Measurements from ENCODE around the gene ADRM1. TPM values are rescaled to one million over a fixed set of nuclear protein-coding genes. Genes with fewer than 3 reads are reported as not detected.
A peak's percentile ranks its signal among the peaks of the same experiment; 100 is the strongest.

ADRM1 gene
- total and polyA plus RNA-seq, 10 of the 15 experiments (the other 5 are each of a cell fraction or from before 2014, with no cell fraction given), result 3.4 to 213 (median 95.9) TPM

- intact Hi-C loops (cut with micrococcal nuclease; ENCODE audit: unreplicated experiment), result no loop called here
- Histone ChIP-seq H2AFZ (ENCODE audit: control insufficient read depth, low read depth, low read length) (no peak overlapping the region), H3K4me1 (ENCODE audit: control insufficient read depth, insufficient read depth, low read length) (no peaks in the 10 kb centered on the region), H3K27ac (ENCODE audit: control insufficient read depth, insufficient read depth) (no peak overlapping the region), H3K9me3 (replicated peaks; ENCODE audit: control insufficient read depth, insufficient read depth, low read length) (no peaks in the 10 kb centered on the region; the same call in 2 of the 3 replicates), H3K9ac (ENCODE audit: control insufficient read depth, insufficient read depth, low read length) (no peak overlapping the region), H3K4me3 (no peak overlapping the region), H3K79me2 (ENCODE audit: control insufficient read depth, insufficient read depth, low read length) (no peaks in the 10 kb centered on the region), H3K36me3 (ENCODE audit: control insufficient read depth in 2 of 2, insufficient read depth in 2 of 2, low read length in 1 of 2) (peaks cover 9 to 14% of the 10 kb centered on the region in 2 experiments; a peak in 3 of 4 replicates), H4K20me1 (ENCODE audit: control insufficient read depth, insufficient read depth) (no peaks in the 10 kb centered on the region), H3K27me3 (replicated peaks in 1 of 2; ENCODE audit: control insufficient read depth in 2 of 2, insufficient read depth in 2 of 2, low read length in 1 of 2) (no peaks in the 10 kb centered on the region), H3K4me2 (ENCODE audit: control insufficient read depth, insufficient read depth) (no peak overlapping the region)
- ChIA-PET SMC1A (ENCODE audit: uncharacterized antibody, unreplicated experiment) (no interaction called here), CTCF (interaction anchor here (1.0 kb wide), 1 partner anchor 124 kb away, joined by 3 read pairs; no protein-coding TSS in a partner anchor), POLR2A (no interaction called here), RAD21 (ENCODE audit: unreplicated experiment) (no interaction called here)
- TF ChIP-seq ELK1 (IDR thresholded peaks at IDR 0.05; ENCODE audit: low read depth, low read length), result no peak
- TF ChIP-seq SP1 (IDR thresholded peaks at IDR 0.05; ENCODE audit: low read depth, low read length), result peak; percentile 49
- no peak for TF ChIP-seq GABPA (IDR thresholded peaks at IDR 0.05; ENCODE audit: low read depth)
- TF ChIP-seq BCLAF1 (IDR thresholded peaks at IDR 0.05), result no peak
- TF ChIP-seq NFYB (IDR thresholded peaks at IDR 0.05; ENCODE audit: insufficient read depth, low read depth, low read length), result peak; percentile 77
- TF ChIP-seq NR2C2 (IDR thresholded peaks at IDR 0.05; ENCODE audit: borderline replicate concordance, control insufficient read depth, insufficient read length, low read depth), result no peak
- TF ChIP-seq FOS (IDR thresholded peaks at IDR 0.05; ENCODE audit: borderline replicate concordance, extremely low read depth, insufficient read length), result peak; percentile 14
- TF ChIP-seq ASH2L (IDR thresholded peaks at IDR 0.05; ENCODE audit: borderline replicate concordance, low read depth), result no peak
- TF ChIP-seq STAT1 (conservative IDR thresholded peaks at IDR 0.05), result no peak
- no peak for TF ChIP-seq CBX5 (IDR thresholded peaks at IDR 0.05; ENCODE audit: low read depth)
- no TSS peak for BruUV-seq (replicated peaks)
- DNase-seq (ENCODE audit: low read depth, low spot score) (no peak), ATAC-seq (no peak), FAIRE-seq (no peak)
- in situ Hi-C loops (cut with MboI), result no loop called here
- WGBS (ENCODE audit: insufficient coverage, insufficient replicate concordance, low lambda C conversion rate, missing lambda C conversion rate), result 83% methylated on average over 10 of the region's 10 CpGs
These were observed 36.5 kb upstream of the ADRM1 start for GRCh38 chr20:62266340-62266739.
